Measurements from ENCODE around the gene CDAN1. TPM values are rescaled to one million over a fixed set of nuclear protein-coding genes. Genes with fewer than 3 reads are reported as not detected.

CDAN1 gene
- total and polyA plus RNA-seq, 2 of the 8 experiments (the other 6 are each of a cell fraction or from before 2014, with no cell fraction given): 4.5 to 18.6 TPM

GRCh38 chr15:42692536-42692935 is 44.4 kb downstream of the CDAN1 start:
- no peak for DNase-seq (ENCODE audit: low read depth in 1 of 2, low spot score in 2 of 2)
- no peak overlapping the region for H2BK120ac ChIP-seq (replicated peaks; ENCODE audit: low read depth, low read length)
- no peak overlapping the region for H3K56ac ChIP-seq (replicated peaks; ENCODE audit: insufficient read length, low read depth, low read length)
- ChIA-PET CTCF (ENCODE audit: partially characterized antibody) (interaction anchor here (1.1 kb wide), 1 partner anchor 11 kb away, joined by 3 read pairs; no protein-coding TSS in a partner anchor), POLR2A (ENCODE audit: partially characterized antibody) (no interaction called here)
- H3K9me3 ChIP-seq (ENCODE audit: insufficient read depth in 2 of 2, low read depth in 1 of 2, low read length in 1 of 2): no peaks in the 10 kb centered on the region
- no peak overlapping the region for H4K91ac ChIP-seq (replicated peaks; ENCODE audit: insufficient read length, low read length)
- H3K4me1 ChIP-seq (replicated peaks in 1 of 4; ENCODE audit: control insufficient read depth in 3 of 4, insufficient read depth in 4 of 4, low read length in 3 of 4): no peaks in the 10 kb centered on the region
- H2BK5ac ChIP-seq (ENCODE audit: low read depth, low read length): no peak overlapping the region
- H4K8ac ChIP-seq (ENCODE audit: extremely low read depth, insufficient read depth, low read length): no peak overlapping the region
- H3K27me3 ChIP-seq (replicated peaks in 1 of 4; ENCODE audit: control insufficient read depth in 3 of 4, extremely low read depth in 1 of 4, insufficient read depth in 3 of 4, low read length in 3 of 4): no peaks in the 10 kb centered on the region
- no peak overlapping the region for H2BK15ac ChIP-seq (ENCODE audit: low read length)
- no peaks in the 10 kb centered on the region for H3K79me1 ChIP-seq (ENCODE audit: low read depth, low read length)
- 91% methylated on average over 1 of the region's 1 CpG; no CpG with 5 or more reads in 1 of the 2 experiments for whole genome bisulfite sequencing, 2 experiments (ENCODE audit: extremely low coverage in 1 of 2, insufficient coverage in 1 of 2, insufficient read length in 1 of 2, insufficient replicate concordance in 2 of 2, low coverage in 1 of 2, low lambda C conversion rate in 2 of 2, missing lambda C conversion rate in 1 of 2)
- no peaks in the 10 kb centered on the region for H3K79me2 ChIP-seq (ENCODE audit: control insufficient read depth in 1 of 2, insufficient read depth in 2 of 2, low read length in 2 of 2)
- H3K4ac ChIP-seq (replicated peaks; ENCODE audit: insufficient read length, low read depth, low read length): no peak overlapping the region
- no peak overlapping the region for H4K5ac ChIP-seq (ENCODE audit: insufficient read length, low read depth, low read length)
- no peak overlapping the region for H3K14ac ChIP-seq (ENCODE audit: insufficient read length)
- no peak overlapping the region for H3K18ac ChIP-seq (ENCODE audit: extremely low read depth, low read length)
- no peak overlapping the region for H2AFZ ChIP-seq (ENCODE audit: low read length)
- no peak overlapping the region for H3K4me2 ChIP-seq (ENCODE audit: insufficient read depth in 1 of 2, low read depth in 2 of 2, low read length in 2 of 2)
- no peak overlapping the region for H3K4me3 ChIP-seq (ENCODE audit: extremely low read depth in 1 of 4, insufficient read depth in 2 of 4, low read depth in 3 of 4, low read length in 4 of 4)
- no peaks in the 10 kb centered on the region for H3K23me2 ChIP-seq (ENCODE audit: low read depth, low read length)
- FAIRE-seq: no peak
- no peak overlapping the region for H3K23ac ChIP-seq (ENCODE audit: insufficient read length)
- H4K20me1 ChIP-seq (replicated peaks in 1 of 2; ENCODE audit: control insufficient read depth in 1 of 2, insufficient read depth in 2 of 2, low read length in 2 of 2): peaks cover 1 to 2% of the 10 kb centered on the region in 2 experiments
- no peak overlapping the region for H2BK20ac ChIP-seq (ENCODE audit: low read length)
- H2BK12ac ChIP-seq (ENCODE audit: low read depth, low read length): no peak overlapping the region; the same call in 1 of the 2 replicates
- peaks cover 0 to 10% (median under 1%) of the 10 kb centered on the region in 4 experiments; a peak in 3 of 8 replicates for H3K36me3 ChIP-seq (ENCODE audit: control insufficient read depth in 2 of 4, insufficient read depth in 4 of 4, low read length in 3 of 4)
- no peak overlapping the region for H3K27ac ChIP-seq (ENCODE audit: low read depth, low read length)
- no peak overlapping the region for H3K9ac ChIP-seq (replicated peaks in 1 of 4; ENCODE audit: extremely low read depth in 1 of 4, low read depth in 3 of 4, low read length in 3 of 4)
- H2AK5ac ChIP-seq (ENCODE audit: low read depth, low read length): no peak overlapping the region
- no peak for TF ChIP-seq NANOG (IDR thresholded peaks at IDR 0.05; ENCODE audit: insufficient read depth, low read depth, low read length, poor library complexity, severe bottlenecking)
- no peak for TF ChIP-seq CBX8 (IDR thresholded peaks at IDR 0.05; ENCODE audit: borderline replicate concordance, low read depth, low read length)
- TF ChIP-seq BCL11A (IDR thresholded peaks at IDR 0.05; ENCODE audit: low read depth in 2 of 2, low read length in 2 of 2): no peak
- TF ChIP-seq NRF1 (IDR thresholded peaks at IDR 0.05; ENCODE audit: low read depth, low read length): no peak
- no peak for TF ChIP-seq BRCA1 (IDR thresholded peaks at IDR 0.05; ENCODE audit: low read depth, low read length)
- no peak for TF ChIP-seq TAF7 (optimal IDR thresholded peaks at IDR 0.05; ENCODE audit: borderline replicate concordance, low read depth, low read length)
- no peak for TF ChIP-seq TEAD4 (IDR thresholded peaks at IDR 0.05; ENCODE audit: low read depth, low read length)
